ENCODE results near the gene CHCHD3.
A peak's percentile ranks its signal among the peaks of the same experiment; 100 is the strongest.

Gene CHCHD3

DNA sequence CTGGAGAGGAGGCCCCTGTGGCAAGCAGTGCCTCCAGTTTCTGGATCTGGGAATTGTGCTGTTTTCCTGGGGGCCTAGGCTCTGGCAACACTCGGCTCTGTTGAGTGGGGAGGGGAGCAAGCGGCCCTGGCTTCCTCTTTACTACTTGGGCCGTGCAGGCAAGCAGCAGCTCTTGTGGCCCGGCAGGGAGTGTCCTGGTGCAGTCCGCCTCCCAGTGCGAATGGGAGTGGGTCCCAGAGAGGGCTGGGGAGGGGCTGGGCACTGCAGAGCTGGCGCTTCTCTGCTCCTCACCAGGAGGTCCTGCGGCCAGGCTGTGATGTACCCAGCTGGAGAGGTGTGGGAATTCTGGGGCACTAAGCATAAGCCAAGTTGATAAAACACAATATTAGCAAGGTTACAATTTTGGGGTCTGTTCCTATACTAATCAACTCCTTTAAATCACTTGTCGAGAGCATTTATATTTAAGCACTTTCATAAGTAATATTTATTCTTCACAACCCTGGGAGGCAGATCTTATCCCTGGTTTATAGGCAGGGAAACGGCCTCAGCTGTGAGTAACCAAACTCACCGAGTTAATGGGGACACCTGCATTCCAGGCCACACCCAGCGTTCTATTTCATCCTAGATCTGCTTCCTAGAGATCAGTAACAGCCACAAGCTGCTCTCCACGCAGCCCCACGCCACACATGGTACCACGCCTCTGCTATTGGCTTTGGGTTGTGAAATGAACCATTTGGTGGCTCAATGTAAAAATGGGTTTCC is 322.2 kb downstream of the CHCHD3 start:
- no peak for DNase-seq

GRCh38 chr7:132758986-132759385 is 322.9 kb downstream of the CHCHD3 start:
- no peak for DNase-seq

DNA sequence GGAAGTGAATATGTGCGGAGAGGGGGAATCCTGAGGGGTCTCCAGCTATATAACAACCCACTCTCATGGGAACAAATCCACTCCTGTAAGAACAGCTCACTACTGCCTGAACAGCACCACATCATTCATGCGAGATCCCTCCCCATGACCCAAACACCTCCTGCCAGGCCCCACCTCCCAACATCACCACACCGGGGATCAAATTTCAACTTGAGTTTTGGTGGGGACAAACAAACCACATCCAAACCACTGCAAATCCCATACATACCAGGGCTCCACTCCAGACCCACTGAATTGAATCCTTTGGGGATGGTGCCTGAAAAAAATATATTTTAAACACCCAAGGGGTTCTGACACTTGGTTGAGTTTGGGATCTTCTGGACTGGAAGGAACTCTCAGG is 324.1 kb downstream of the CHCHD3 start:
- DNase-seq, result no peak

- no peak for DNase-seq
Observed at GRCh38 chr7:132756484-132756990, 325.4 kb downstream of the CHCHD3 start.

GRCh38 chr7:132755538-132756483 is 326.1 kb downstream of the CHCHD3 start:
- no peak for DNase-seq

DNA sequence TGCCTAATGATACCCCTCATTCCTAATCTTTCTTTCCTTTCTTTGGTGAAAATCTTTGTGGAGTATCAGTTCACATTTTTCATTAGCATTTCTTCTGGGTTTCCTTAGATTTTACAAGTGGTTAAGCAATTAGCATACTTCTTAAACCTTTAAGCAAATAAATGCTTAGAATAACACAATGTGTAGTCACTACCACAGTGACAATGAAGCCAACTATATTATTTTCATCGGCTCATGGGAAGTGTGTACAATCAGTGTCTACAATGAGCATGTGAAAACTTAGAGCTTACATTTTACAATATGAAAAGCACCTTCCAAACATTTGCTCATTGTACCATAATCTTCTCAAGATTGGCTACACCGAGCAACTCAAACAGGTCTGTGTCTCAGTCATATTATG is 329.5 kb downstream of the CHCHD3 start:
- DNase-seq, result no peak

- no peak for DNase-seq
Observed at GRCh38 chr7:132751244-132751647, 330.6 kb downstream of the CHCHD3 start.

DNA sequence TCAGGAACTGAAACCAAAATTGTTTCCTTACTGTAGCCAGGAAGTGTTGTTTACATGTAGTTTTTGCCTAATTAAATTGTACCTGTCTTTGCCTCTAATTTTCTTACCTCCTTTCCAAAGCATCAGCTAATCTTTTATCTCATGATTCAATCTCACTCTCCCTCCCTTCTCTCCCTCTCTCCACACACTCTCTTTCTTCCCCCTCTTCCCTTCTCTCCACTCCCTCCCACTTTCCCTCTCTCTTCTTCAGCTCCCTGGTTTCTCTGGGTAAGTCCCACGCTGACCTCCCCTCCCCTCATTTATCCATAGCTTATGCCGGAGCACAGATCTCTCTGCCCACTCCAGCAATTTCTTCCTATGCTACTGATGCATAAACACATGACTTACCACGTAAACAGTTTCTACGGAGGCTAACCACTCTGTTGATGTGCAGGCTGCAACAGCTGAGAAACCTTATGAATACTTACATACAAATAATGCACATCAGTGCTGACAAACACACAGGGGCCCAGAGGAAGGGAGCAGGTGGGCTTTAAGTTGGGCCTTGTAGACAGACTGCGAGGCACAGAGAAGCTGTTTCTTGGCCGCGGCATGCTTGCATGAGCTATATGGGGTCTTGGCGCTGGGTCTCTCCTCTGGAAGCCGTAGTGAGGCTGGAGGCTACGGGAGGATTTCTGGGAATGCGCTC is 331.2 kb downstream of the CHCHD3 start:
- DNase-seq, result no peak

GRCh38 chr7:132750096-132750495 is 331.8 kb downstream of the CHCHD3 start:
- DNase-seq, result no peak

DNA sequence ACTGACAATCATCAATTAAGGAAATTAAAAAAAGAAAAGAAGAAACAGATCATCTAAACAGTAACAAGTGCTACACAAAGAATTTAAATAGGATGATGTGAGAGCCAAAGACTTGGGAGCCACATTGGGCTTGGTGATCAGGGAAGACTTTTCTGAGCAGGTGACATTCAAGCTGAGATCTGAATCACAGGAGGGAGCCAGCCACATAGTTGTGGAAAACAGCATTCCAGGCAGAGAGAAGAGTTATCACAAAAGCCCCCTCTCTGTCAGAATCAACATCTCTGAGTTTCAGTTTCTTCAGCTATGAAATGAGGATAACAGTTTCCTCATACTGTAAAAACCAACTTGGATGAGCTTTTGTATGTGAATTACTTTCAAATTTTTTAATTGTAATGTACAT is 336.4 kb downstream of the CHCHD3 start:
- DNase-seq, result no peak

DNA sequence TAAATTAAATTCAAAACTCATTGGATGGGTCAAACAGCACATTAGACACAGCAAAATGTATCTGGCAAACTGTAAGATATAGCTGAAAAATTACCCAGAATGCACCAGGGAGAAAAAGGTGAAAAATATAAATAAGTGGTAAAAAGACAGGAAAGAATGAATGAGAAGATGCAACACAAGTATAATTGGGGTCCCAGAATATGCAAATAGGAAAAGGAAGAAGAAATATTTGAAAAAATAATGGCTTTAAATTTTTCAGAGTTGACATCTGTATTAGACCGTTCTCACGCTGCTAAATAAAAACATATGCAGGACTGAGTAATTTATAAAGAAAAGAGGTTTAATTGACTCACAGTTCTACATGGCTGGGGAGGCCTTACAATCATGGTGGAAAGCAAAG is 337.9 kb downstream of the CHCHD3 start:
- no peak for DNase-seq

DNA sequence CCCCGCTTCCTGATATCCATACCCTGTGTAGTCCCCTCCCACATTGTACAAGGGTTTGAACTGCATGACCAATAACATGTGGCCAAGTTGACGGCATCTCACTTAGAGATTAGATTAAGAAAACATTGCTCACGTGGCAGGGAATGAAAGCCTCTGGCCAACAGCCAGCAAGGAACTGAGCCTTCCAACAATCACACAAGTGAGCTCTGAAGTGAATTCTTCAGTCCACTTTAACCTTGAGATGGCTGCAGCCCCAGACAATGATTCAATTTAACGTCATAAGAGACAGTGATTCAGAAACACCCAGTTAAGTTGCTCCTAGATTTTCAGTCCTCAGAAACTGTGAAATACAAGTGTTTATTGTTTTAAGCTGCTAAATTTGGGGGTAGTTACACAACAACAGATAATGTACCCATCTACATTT is 339.7 kb downstream of the CHCHD3 start:
- DNase-seq, result peak; percentile 47

DNA sequence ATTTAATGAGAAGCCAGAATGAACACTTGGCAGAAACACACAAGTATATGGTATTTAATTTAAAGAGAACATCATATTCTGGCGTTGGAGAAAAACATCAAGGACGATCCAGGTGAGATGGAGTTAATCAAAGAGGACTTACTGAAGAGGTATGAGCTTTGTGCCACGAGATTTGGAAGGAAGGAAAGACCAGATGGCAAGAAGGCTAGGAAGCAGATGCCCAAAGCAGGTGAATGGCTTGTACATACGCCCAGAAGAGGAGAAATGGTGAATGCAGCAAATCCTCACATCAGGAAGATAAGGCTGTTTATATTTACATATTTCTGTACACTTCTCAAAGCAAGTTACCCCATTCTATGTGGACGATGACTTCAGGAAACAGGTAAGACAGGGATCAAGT is 341.7 kb downstream of the CHCHD3 start:
- DNase-seq, result no peak

GRCh38 chr7:132739271-132739955 is 342.5 kb downstream of the CHCHD3 start:
- no peak for DNase-seq

GRCh38 chr7:132738254-132738653 is 343.6 kb downstream of the CHCHD3 start:
- DNase-seq, result peak; percentile 67

- peak; percentile 61 for DNase-seq
Observed at GRCh38 chr7:132735476-132735875, 346.4 kb downstream of the CHCHD3 start.
